Endothelial cell of umbilical vein (primary cell): ENCODE results near the gene URM1. TPM values are rescaled to one million over a fixed set of nuclear protein-coding genes. Genes with fewer than 3 reads are reported as not detected.
A peak's percentile ranks its signal among the peaks of the same experiment; 100 is the strongest.

Experiments used
- BruUV-seq: library from RNA; stranded (reverse); fragments of 400-500 nt; replicated peaks from 2 replicates; lab custom pipeline; 2021; lab: Mats Ljungman, UMichigan
- CTCF ChIA-PET: fragments of 300-600, 350-600 bp; sonication (Branson Sonifier 250); formaldehyde crosslinking; loops from one replicate; lab custom pipeline; 2021; ENCODE audit warnings: antibody characterized with exemption, inconsistent platforms; lab: Charles Lee
- POLR2A ChIA-PET: fragments of 300-600, 350-600 bp; sonication (Branson Sonifier 250); formaldehyde crosslinking; loops from one replicate; lab custom pipeline; 2021; ENCODE audit warnings: antibody characterized with exemption, inconsistent platforms; lab: Charles Lee
- DNase-seq: peaks from one replicate; pipeline ENCODE4 v3.0.0-alpha.2; 2011; ENCODE audit warnings: low read depth, low spot score
- FAIRE-seq: peaks from 2 replicates; lab custom pipeline; 2011; peaks lifted over from hg19 to GRCh38; lab: Jason Lieb, UNC
- H2AFZ ChIP-seq: 2 replicates; pipeline ENCODE4 v1.6.0; 2012; ENCODE audit warnings: low read depth, low read length, control low read depth, inconsistent platforms
- H3K27ac ChIP-seq: 2 replicates; pipeline ENCODE4 v1.5.1; 2011; ENCODE audit warnings: low read depth, mild to moderate bottlenecking, control low read depth, low read length, moderate library complexity; ENCODE audit not compliant: insufficient read depth
- H3K27me3 ChIP-seq, 2 experiments: 2 replicates each; pipeline versions ENCODE4 v1.6.0 to v1.6.1; 2011; ENCODE audit warnings: low read length in 2 of 2, mixed read lengths in 1 of 2; ENCODE audit not compliant: control insufficient read depth in 2 of 2, insufficient read depth in 2 of 2
- H3K36me3 ChIP-seq, 2 experiments: 2 replicates in 1 of 2; 3 replicates in 1 of 2; pipeline ENCODE4 v1.5.1; 2011; ENCODE audit warnings: low read length in 2 of 2, mild to moderate bottlenecking in 1 of 2, moderate library complexity in 1 of 2; ENCODE audit not compliant: control insufficient read depth in 2 of 2, insufficient read depth in 2 of 2; ENCODE audit errors: extremely low read depth in 1 of 2
- H3K4me1 ChIP-seq: 3 replicates; pipeline ENCODE4 v1.5.1; 2011; ENCODE audit warnings: mild to moderate bottlenecking, low read length; ENCODE audit not compliant: control insufficient read depth, insufficient read depth; ENCODE audit errors: extremely low read depth
- H3K4me2 ChIP-seq: 2 replicates; pipeline ENCODE4 v1.6.1; 2011; ENCODE audit warnings: low read length, control low read depth, mixed read lengths; ENCODE audit not compliant: insufficient read depth
- H3K4me3 ChIP-seq, 3 experiments: fragments of 200-600 bp in 1 of 3; sonication (generic), shearing (Covaris generic) in 1 of 3; replicated peaks in 1 of 3; 2 replicates each; pipeline ENCODE4 v1.5.1; 2011 to 2016; ENCODE audit warnings: control low read depth in 3 of 3, low read length in 3 of 3, mild to moderate bottlenecking in 2 of 3, inconsistent platforms in 1 of 3, low read depth in 1 of 3, moderate library complexity in 1 of 3; ENCODE audit not compliant: insufficient read depth in 1 of 3
- H3K79me2 ChIP-seq: 2 replicates; pipeline ENCODE4 v1.6.0; 2012; ENCODE audit warnings: low read length, inconsistent platforms; ENCODE audit not compliant: control insufficient read depth, insufficient read depth
- H3K9ac ChIP-seq: replicated peaks from 2 replicates; pipeline ENCODE3; 2011; ENCODE audit warnings: low read length, control low read depth; ENCODE audit not compliant: insufficient read depth; ENCODE audit errors: extremely low read depth
- H3K9me1 ChIP-seq: replicated peaks from 3 replicates; pipeline ENCODE4 v1.6.0; 2011; ENCODE audit warnings: mild to moderate bottlenecking, low read length; ENCODE audit not compliant: control insufficient read depth, insufficient read depth; ENCODE audit errors: extremely low read depth
- H3K9me3 ChIP-seq: replicated peaks from 2 replicates; pipeline ENCODE4 v1.5.1; 2012; ENCODE audit warnings: low read length, inconsistent platforms; ENCODE audit not compliant: control insufficient read depth, insufficient read depth
- H4K20me1 ChIP-seq: replicated peaks from 2 replicates; pipeline ENCODE3; 2011; ENCODE audit warnings: mild to moderate bottlenecking, low read length; ENCODE audit not compliant: control insufficient read depth, insufficient read depth; ENCODE audit errors: extremely low read depth
- EZH2 ChIP-seq: IDR thresholded peaks from 2 replicates; pipeline ENCODE4 v1.6.1; 2012; ENCODE audit warnings: borderline replicate concordance, low read depth, mild to moderate bottlenecking, moderate library complexity, low read length, inconsistent platforms; ENCODE audit not compliant: severe bottlenecking
- FOS ChIP-seq: IDR thresholded peaks from 2 replicates; pipeline ENCODE4 v1.6.1; 2011; ENCODE audit warnings: mild to moderate bottlenecking, low read length, moderate library complexity, borderline replicate concordance; ENCODE audit not compliant: insufficient read depth
- GATA2 ChIP-seq: IDR thresholded peaks from 2 replicates; pipeline ENCODE4 v1.7.0; 2011; ENCODE audit warnings: low read depth, mild to moderate bottlenecking, moderate library complexity, mixed read lengths, low read length; ENCODE audit not compliant: insufficient read length, insufficient read depth
- JUN ChIP-seq: IDR thresholded peaks from 2 replicates; pipeline ENCODE4 v1.6.1; 2011; ENCODE audit warnings: borderline replicate concordance, low read depth; ENCODE audit not compliant: insufficient read length, insufficient read depth
- MYC ChIP-seq: IDR thresholded peaks from one replicate; pipeline ENCODE4 v1.6.1; 2011; ENCODE audit warnings: mild to moderate bottlenecking, low read depth, low read length
- POLR2A ChIP-seq: IDR thresholded peaks from 2 replicates; pipeline ENCODE4 v1.6.1; 2012; ENCODE audit warnings: low read depth, mild to moderate bottlenecking, control low read depth, low read length
- POLR2AphosphoS5 ChIP-seq: IDR thresholded peaks from 2 replicates; pipeline ENCODE4 v1.6.1; 2012; ENCODE audit warnings: low read depth, mild to moderate bottlenecking, control low read depth, low read length, moderate library complexity; ENCODE audit not compliant: insufficient read depth
- dilution Hi-C: fragments of 300-500 bp; cut with MboI; formaldehyde crosslinking; loops from one replicate; pipeline ENCODE4 v1.15.0; 2019; ENCODE audit warnings: low sequenced_read_pairs; ENCODE audit not compliant: extremely low pct_ligation_motif_present
- intact Hi-C: fragments of 100-400 bp; cut with micrococcal nuclease; formaldehyde crosslinking; loops from one replicate; pipeline ENCODE4 v1.10.0; 2022
- polyA plus RNA-seq, 4 experiments: library from polyadenylated mRNA; depleted of rRNA in 3 of 4; stranded (reverse) in 3 of 4; unstranded in 1 of 4; fragments of >200 nt; gene quantifications; 2 replicates each; pipeline versions ENCODE4 v1.2.1 to v1.2.3, GENCODE V29; 2011 to 2012; ENCODE audit warnings: missing spikeins in 1 of 4
- total RNA-seq: library from RNA; stranded (reverse); gene quantifications from 2 replicates; pipeline ENCODE4 v1.2.3, GENCODE V29; 2021
- TF ChIP-seq, protein P1 (sequence below): IDR thresholded peaks from 2 replicates; pipeline ENCODE4 v1.6.1; 2011; ENCODE audit not compliant: insufficient read depth, insufficient read length
- TF ChIP-seq, protein P2 (sequence below), 2 donors: IDR thresholded peaks; 1 replicate in 1 of 2; 2 replicates in 1 of 2; pipeline ENCODE4 v1.5.1; 2011; ENCODE audit warnings: low read length in 2 of 2, mild to moderate bottlenecking in 2 of 2, moderate library complexity in 2 of 2, control low read depth in 1 of 2, inconsistent platforms in 1 of 2, low read depth in 1 of 2; ENCODE audit not compliant: insufficient read depth in 1 of 2; ENCODE audit errors: extremely low read depth in 1 of 2

The URM1 gene
- total and polyA plus RNA-seq, 2 donors (not counting 3 experiments of a cell fraction or from before 2014, with no cell fraction given), result 86.5 to 100 TPM

DNA sequence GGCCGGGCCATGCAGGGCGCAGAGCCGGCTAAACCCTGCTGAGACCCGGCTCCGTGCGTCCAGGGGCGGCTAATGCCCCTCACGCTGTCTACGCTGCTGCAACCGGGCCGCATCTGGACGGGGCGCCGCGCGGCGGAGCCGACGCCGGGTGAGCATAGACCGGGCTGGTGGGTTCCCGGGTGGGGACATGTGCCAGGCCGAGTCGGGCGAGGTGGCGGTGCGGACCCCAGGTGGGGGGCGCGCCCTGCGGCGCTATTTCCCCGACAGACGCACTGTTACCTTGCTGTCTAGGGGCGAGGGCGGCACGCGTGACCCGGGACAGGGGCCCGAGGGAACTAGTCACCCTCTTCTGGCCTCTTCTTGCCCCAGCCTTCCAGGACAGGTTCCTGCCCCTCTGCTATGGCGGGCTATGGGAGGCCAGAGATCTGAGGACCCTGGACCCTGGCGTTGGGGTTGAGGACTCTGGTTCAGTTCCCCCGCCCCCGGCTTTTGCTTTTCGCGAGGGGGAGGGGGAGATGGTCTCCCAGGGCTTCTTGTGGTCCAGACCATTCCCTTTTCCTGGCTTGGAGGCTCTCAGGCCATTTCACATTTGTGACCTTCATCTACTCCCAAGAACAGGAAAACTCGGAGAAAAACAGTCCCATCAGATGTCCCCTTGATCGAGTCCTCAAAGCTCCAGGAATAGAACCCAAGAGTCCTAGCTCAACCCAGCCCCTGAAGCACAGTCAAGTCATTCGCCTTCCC is 30.3 kb upstream of the URM1 start:
- ChIA-PET POLR2A (no interaction called here), CTCF (interaction anchor here (0.7 to 1.7 kb wide), 35 partner anchors 9 to 160 kb away, joined by 3 to 48 read pairs (median 5); partner anchors contain the start of genes CERCAM, GOLGA2, SWI5 and URM1)
- Histone ChIP-seq H3K4me2 (peak overlapping the region; percentile 96), H3K9me1 (no peaks in the 10 kb centered on the region), H4K20me1 (no peaks in the 10 kb centered on the region), H3K27ac (no peak overlapping the region), H3K9ac (peak overlapping the region; percentile 48), H3K79me2 (peaks cover 6% of the 10 kb centered on the region), H3K9me3 (no peaks in the 10 kb centered on the region), H3K27me3 (no peaks in the 10 kb centered on the region), H3K36me3 (peaks cover 2 to 23% of the 10 kb centered on the region in 2 experiments), H3K4me1 (peaks cover 7% of the 10 kb centered on the region), H3K4me3 (peak overlapping the region; percentile 57 to 79 (median 78)), H2AFZ (peak overlapping the region; percentile 86)
- intact Hi-C loops (loop anchor here (1.0 to 5.0 kb wide), 5 partner anchors 19 to 159 kb away; partner anchors contain the start of genes COQ4 and TRUB2), dilution Hi-C loops (no loop called here)
- no TSS peak for BruUV-seq
- FAIRE-seq (peak; percentile 21), DNase-seq (peak; percentile 28)
- TF ChIP-seq JUN (no peak), GATA2 (no peak), EZH2 (no peak), FOS (no peak), POLR2A (no peak), MYC (no peak), POLR2AphosphoS5 (no peak)
- TF ChIP-seq, protein P1, sequence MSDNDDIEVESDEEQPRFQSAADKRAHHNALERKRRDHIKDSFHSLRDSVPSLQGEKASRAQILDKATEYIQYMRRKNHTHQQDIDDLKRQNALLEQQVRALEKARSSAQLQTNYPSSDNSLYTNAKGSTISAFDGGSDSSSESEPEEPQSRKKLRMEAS, result no peak
- TF ChIP-seq, protein P2, sequence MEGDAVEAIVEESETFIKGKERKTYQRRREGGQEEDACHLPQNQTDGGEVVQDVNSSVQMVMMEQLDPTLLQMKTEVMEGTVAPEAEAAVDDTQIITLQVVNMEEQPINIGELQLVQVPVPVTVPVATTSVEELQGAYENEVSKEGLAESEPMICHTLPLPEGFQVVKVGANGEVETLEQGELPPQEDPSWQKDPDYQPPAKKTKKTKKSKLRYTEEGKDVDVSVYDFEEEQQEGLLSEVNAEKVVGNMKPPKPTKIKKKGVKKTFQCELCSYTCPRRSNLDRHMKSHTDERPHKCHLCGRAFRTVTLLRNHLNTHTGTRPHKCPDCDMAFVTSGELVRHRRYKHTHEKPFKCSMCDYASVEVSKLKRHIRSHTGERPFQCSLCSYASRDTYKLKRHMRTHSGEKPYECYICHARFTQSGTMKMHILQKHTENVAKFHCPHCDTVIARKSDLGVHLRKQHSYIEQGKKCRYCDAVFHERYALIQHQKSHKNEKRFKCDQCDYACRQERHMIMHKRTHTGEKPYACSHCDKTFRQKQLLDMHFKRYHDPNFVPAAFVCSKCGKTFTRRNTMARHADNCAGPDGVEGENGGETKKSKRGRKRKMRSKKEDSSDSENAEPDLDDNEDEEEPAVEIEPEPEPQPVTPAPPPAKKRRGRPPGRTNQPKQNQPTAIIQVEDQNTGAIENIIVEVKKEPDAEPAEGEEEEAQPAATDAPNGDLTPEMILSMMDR (IDR thresholded peaks at IDR 0.05; ENCODE audit: extremely low read depth in 1 of 2, insufficient read depth in 1 of 2, low read depth in 1 of 2, low read length in 2 of 2), result no peak
